Measurements from ENCODE around the gene PSMD5.

Gene PSMD5

DNA sequence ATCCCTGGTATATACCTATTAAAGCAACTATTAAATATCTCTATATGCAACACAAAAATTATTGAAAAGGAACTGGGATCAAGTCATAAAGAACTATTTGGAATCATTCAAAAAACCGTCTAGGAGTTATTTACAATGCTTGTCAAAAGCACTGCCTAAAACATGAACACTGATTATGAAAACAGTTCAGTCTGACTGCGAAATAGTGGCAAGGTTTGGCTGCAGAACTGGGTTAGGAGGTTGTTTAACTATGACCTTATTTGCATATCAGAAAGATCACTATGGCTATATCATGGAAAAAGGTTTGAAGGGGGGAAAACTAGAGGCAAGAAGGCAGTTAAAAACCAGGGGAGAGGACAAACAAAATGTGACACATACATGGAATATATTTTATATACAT lies 61.5 kb downstream of the PSMD5 start:
- Histone ChIP-seq H3K4me3 (ENCODE audit: low read depth in 1 of 2, low read length in 1 of 2) (no peak overlapping the region), H3K27me3 (no peaks in the 10 kb centered on the region), H3K9me3 (no peaks in the 10 kb centered on the region), H3K4me1 (ENCODE audit: control insufficient read depth in 1 of 2, insufficient read depth in 1 of 2, low read depth in 1 of 2, low read length in 1 of 2) (peaks cover 68 to 70% of the 10 kb centered on the region in 2 experiments), H3K36me3 (peaks cover 17% of the 10 kb centered on the region), H3K27ac (peak overlapping the region; percentile 44)
- TF ChIP-seq CTCF (IDR thresholded peaks at IDR 0.05): no peak

GRCh38 chr9:120780367-120780766 lies 62.4 kb downstream of the PSMD5 start:
- Histone ChIP-seq H3K4me1 (ENCODE audit: control insufficient read depth in 1 of 2, insufficient read depth in 1 of 2, low read depth in 1 of 2, low read length in 1 of 2) (peaks cover 59 to 63% of the 10 kb centered on the region in 2 experiments), H3K27me3 (no peaks in the 10 kb centered on the region), H3K27ac (peak overlapping the region; percentile 44), H3K4me3 (ENCODE audit: low read depth in 1 of 2, low read length in 1 of 2) (no peak overlapping the region), H3K9me3 (no peaks in the 10 kb centered on the region), H3K36me3 (peaks cover 25% of the 10 kb centered on the region)
- no peak for TF ChIP-seq CTCF (IDR thresholded peaks at IDR 0.05)

GRCh38 chr9:120779227-120779626 lies 63.5 kb downstream of the PSMD5 start:
- Histone ChIP-seq H3K27me3 (no peaks in the 10 kb centered on the region), H3K9me3 (no peaks in the 10 kb centered on the region), H3K36me3 (peaks cover 36% of the 10 kb centered on the region), H3K4me1 (ENCODE audit: control insufficient read depth in 1 of 2, insufficient read depth in 1 of 2, low read depth in 1 of 2, low read length in 1 of 2) (peaks cover 48 to 51% of the 10 kb centered on the region in 2 experiments), H3K4me3 (ENCODE audit: low read depth in 1 of 2, low read length in 1 of 2) (no peak overlapping the region), H3K27ac (peak overlapping the region; percentile 78)
- TF ChIP-seq CTCF (IDR thresholded peaks at IDR 0.05): no peak

- no peak for TF ChIP-seq CTCF (IDR thresholded peaks at IDR 0.05)
- no peak overlapping the region for H3K4me3 ChIP-seq (ENCODE audit: low read depth in 1 of 2, low read length in 1 of 2)
- H3K27me3 ChIP-seq: no peaks in the 10 kb centered on the region
- peaks cover 41% of the 10 kb centered on the region for H3K36me3 ChIP-seq
- peaks cover 43 to 47% of the 10 kb centered on the region in 2 experiments for H3K4me1 ChIP-seq (ENCODE audit: control insufficient read depth in 1 of 2, insufficient read depth in 1 of 2, low read depth in 1 of 2, low read length in 1 of 2)
- H3K27ac ChIP-seq: peak overlapping the region; percentile 78
- no peaks in the 10 kb centered on the region for H3K9me3 ChIP-seq
Measured at GRCh38 chr9:120778758-120779157, 64.0 kb downstream of the PSMD5 start.

GRCh38 chr9:120777229-120777628 lies 65.5 kb downstream of the PSMD5 start:
- H3K4me1 ChIP-seq (ENCODE audit: control insufficient read depth in 1 of 2, insufficient read depth in 1 of 2, low read depth in 1 of 2, low read length in 1 of 2): peaks cover 28 to 31% of the 10 kb centered on the region in 2 experiments
- no peak overlapping the region for H3K27ac ChIP-seq
- no peaks in the 10 kb centered on the region for H3K9me3 ChIP-seq
- H3K27me3 ChIP-seq: no peaks in the 10 kb centered on the region
- peaks cover 53% of the 10 kb centered on the region for H3K36me3 ChIP-seq
- no peak overlapping the region for H3K4me3 ChIP-seq (ENCODE audit: low read depth in 1 of 2, low read length in 1 of 2)
- TF ChIP-seq CTCF (IDR thresholded peaks at IDR 0.05): no peak

DNA sequence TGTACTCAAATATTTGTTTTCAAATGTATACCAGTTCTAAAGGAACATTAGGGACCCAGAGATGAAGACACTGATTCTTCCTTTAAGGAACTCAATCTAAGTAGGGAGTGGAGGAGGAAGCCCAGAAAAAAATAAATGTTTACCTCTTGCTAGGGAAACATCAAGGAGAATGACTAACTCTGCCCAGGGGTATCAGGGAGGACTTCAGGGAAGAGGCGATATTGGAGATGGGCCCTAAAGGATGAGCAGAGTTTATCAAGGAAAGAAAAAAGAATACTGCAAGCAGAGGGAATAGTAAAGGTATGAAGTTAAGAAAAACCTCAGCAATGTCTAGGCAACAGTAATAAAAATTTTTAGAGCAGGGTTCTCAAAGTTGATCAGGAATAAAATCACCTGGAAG lies 65.9 kb downstream of the PSMD5 start:
- Histone ChIP-seq H3K27me3 (no peaks in the 10 kb centered on the region), H3K4me3 (ENCODE audit: low read depth in 1 of 2, low read length in 1 of 2) (no peak overlapping the region), H3K36me3 (peaks cover 58% of the 10 kb centered on the region), H3K27ac (no peak overlapping the region), H3K9me3 (no peaks in the 10 kb centered on the region), H3K4me1 (ENCODE audit: control insufficient read depth in 1 of 2, insufficient read depth in 1 of 2, low read depth in 1 of 2, low read length in 1 of 2) (peaks cover 26 to 28% of the 10 kb centered on the region in 2 experiments)
- TF ChIP-seq CTCF (IDR thresholded peaks at IDR 0.05): no peak
